ENCODE measurements around the gene HSP90AB1. TPM values are rescaled to one million over a fixed set of nuclear protein-coding genes. Genes with fewer than 3 reads are reported as not detected.

The HSP90AB1 gene
- total and polyA plus RNA-seq, 2 of the 8 experiments (the other 6 are each of a cell fraction or from before 2014, with no cell fraction given): 1,564 to 2,297 TPM

DNA sequence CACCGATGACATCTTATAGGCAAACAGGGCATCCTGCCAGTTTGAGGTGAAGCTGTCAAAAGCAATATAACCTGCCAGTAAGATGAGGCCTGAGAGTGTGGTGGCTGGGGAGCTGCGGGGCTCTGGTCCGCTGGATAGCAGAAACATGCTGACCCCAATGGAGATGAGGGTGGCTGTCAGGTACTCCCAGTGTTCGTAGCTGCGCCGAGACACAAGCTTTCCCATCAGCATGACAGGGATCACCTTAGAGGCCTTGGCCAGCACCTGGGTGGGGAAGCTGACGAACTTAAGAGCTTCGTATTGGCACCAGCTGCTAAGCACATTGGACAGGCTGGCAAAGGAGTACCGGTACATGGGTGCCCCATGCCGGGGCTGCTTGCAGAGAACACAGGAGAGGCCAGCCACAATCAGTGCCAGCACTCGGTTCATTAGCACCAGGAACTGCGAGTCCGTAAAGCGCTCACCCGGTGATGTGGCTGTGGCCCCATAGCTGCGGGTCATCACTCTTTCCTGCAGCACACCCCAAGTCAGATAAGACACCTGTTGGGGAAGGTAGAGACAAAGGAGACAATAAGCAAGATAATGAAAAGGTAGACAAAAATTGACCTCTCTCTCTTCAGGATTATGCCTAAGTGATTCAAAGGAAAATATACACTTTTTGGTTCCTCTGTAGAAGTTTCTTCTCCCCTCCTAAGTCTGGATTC lies 8.4 kb downstream of the HSP90AB1 start:
- H3K4ac ChIP-seq (replicated peaks; ENCODE audit: insufficient read length, low read depth, low read length): no peak overlapping the region
- peak overlapping the region; percentile 58 to 82; a peak in 3 of 4 replicates for H3K4me2 ChIP-seq (ENCODE audit: insufficient read depth in 1 of 2, low read depth in 2 of 2, low read length in 2 of 2)
- peaks cover 3 to 15% (median 6%) of the 10 kb centered on the region in 4 experiments; a peak in 5 of 7 replicates for H3K4me1 ChIP-seq (replicated peaks in 1 of 4; ENCODE audit: control insufficient read depth in 3 of 4, insufficient read depth in 4 of 4, low read length in 3 of 4)
- H2BK5ac ChIP-seq (ENCODE audit: low read depth, low read length): no peak overlapping the region
- no peaks in the 10 kb centered on the region for H3K9me3 ChIP-seq (ENCODE audit: insufficient read depth in 2 of 2, low read depth in 1 of 2, low read length in 1 of 2)
- H3K79me2 ChIP-seq (ENCODE audit: control insufficient read depth in 1 of 2, insufficient read depth in 2 of 2, low read length in 2 of 2): peaks cover 0 to 32% of the 10 kb centered on the region in 2 experiments; a peak in 2 of 4 replicates
- no peak overlapping the region for H2AK5ac ChIP-seq (ENCODE audit: low read depth, low read length)
- peaks cover 11% of the 10 kb centered on the region for H3K23me2 ChIP-seq (ENCODE audit: low read depth, low read length)
- no peak overlapping the region for H2BK15ac ChIP-seq (ENCODE audit: low read length)
- H4K20me1 ChIP-seq (replicated peaks in 1 of 2; ENCODE audit: control insufficient read depth in 1 of 2, insufficient read depth in 2 of 2, low read length in 2 of 2): peaks cover 8 to 24% of the 10 kb centered on the region in 2 experiments
- H3K14ac ChIP-seq (ENCODE audit: insufficient read length): no peak overlapping the region
- H4K5ac ChIP-seq (ENCODE audit: insufficient read length, low read depth, low read length): no peak overlapping the region
- H2AFZ ChIP-seq (ENCODE audit: low read length): no peak overlapping the region
- H3K9ac ChIP-seq (replicated peaks in 1 of 4; ENCODE audit: extremely low read depth in 1 of 4, low read depth in 3 of 4, low read length in 3 of 4): no peak overlapping the region
- no peaks in the 10 kb centered on the region for H3K27me3 ChIP-seq (replicated peaks in 1 of 4; ENCODE audit: control insufficient read depth in 3 of 4, extremely low read depth in 1 of 4, insufficient read depth in 3 of 4, low read length in 3 of 4)
- POLR2A ChIA-PET (ENCODE audit: partially characterized antibody): interaction anchor here (0.6 to 15.1 kb wide), 40 partner anchors 12 to 626 kb away, joined by 3 to 581 read pairs (median 6); partner anchors contain the start of genes AARS2, CAPN11, GTPBP2 and HSP90AB1
- H3K79me1 ChIP-seq (ENCODE audit: low read depth, low read length): no peaks in the 10 kb centered on the region; the same call in 1 of the 2 replicates
- 86% methylated on average over 16 of the region's 16 CpGs; no CpG with 5 or more reads in 1 of the 2 experiments for WGBS, 2 experiments (ENCODE audit: extremely low coverage in 1 of 2, insufficient coverage in 1 of 2, insufficient read length in 1 of 2, insufficient replicate concordance in 2 of 2, low coverage in 1 of 2, low lambda C conversion rate in 2 of 2, missing lambda C conversion rate in 1 of 2)
- FAIRE-seq (no peak), DNase-seq (ENCODE audit: low read depth in 1 of 2, low spot score in 2 of 2) (peak in 1 of 2 experiments; percentile 62)
- H4K91ac ChIP-seq (replicated peaks; ENCODE audit: insufficient read length, low read length): no peak overlapping the region
- CTCF ChIA-PET (ENCODE audit: partially characterized antibody): interaction anchor here (0.6 to 4.8 kb wide), 21 partner anchors 8 to 160 kb away, joined by 3 to 48 read pairs (median 4); partner anchors contain the start of genes AARS2, HSP90AB1 and TMEM151B
- no peak overlapping the region for H3K18ac ChIP-seq (ENCODE audit: extremely low read depth, low read length)
- no peak overlapping the region for H3K23ac ChIP-seq (ENCODE audit: insufficient read length)
- H3K36me3 ChIP-seq (ENCODE audit: control insufficient read depth in 2 of 4, insufficient read depth in 4 of 4, low read length in 3 of 4): peaks cover 37 to 58% (median 54%) of the 10 kb centered on the region in 4 experiments
- TF ChIP-seq FOSL1 (IDR thresholded peaks at IDR 0.05; ENCODE audit: insufficient read depth, low read depth, low read length) (no peak), TAF1 (IDR thresholded peaks at IDR 0.05; ENCODE audit: low read depth, low read length) (no peak), MAFK (IDR thresholded peaks at IDR 0.05; ENCODE audit: low read depth, low read length) (no peak), ZNF274 (IDR thresholded peaks at IDR 0.05; ENCODE audit: borderline replicate concordance, extremely low read depth, low read length) (no peak), POLR2A (IDR thresholded peaks at IDR 0.05; ENCODE audit: control extremely low read depth in 1 of 2, low read depth in 2 of 2, low read length in 2 of 2) (peak in 1 of 2 experiments; percentile 56; a peak in 1 of 3 replicates), POLR2AphosphoS5 (IDR thresholded peaks at IDR 0.05; ENCODE audit: low read depth, low read length) (peak; percentile 92), RNF2 (IDR thresholded peaks at IDR 0.05; ENCODE audit: borderline replicate concordance, low read depth, low read length, missing control alignments, poor library complexity, severe bottlenecking) (no peak), SIN3A (conservative IDR thresholded peaks at IDR 0.05 in 1 of 2, IDR thresholded peaks at IDR 0.05 in 1 of 2; ENCODE audit: low read depth in 1 of 2, low read length in 2 of 2) (0 out of 4 replicates have a peak, but pooled peaks of 1 of the 2 experiments have one; percentile 39), CHD1 (IDR thresholded peaks at IDR 0.05; ENCODE audit: low read depth, low read length) (no peak), TAF7 (optimal IDR thresholded peaks at IDR 0.05; ENCODE audit: borderline replicate concordance, low read depth, low read length) (no peak), CHD2 (IDR thresholded peaks at IDR 0.05; ENCODE audit: low read length) (no peak)
- peak overlapping the region in 3 of 4 experiments; percentile 67 to 85 (median 83); a peak in 4 of 8 replicates for H3K4me3 ChIP-seq (ENCODE audit: extremely low read depth in 1 of 4, insufficient read depth in 2 of 4, low read depth in 3 of 4, low read length in 4 of 4)
- no peak overlapping the region for H3K56ac ChIP-seq (replicated peaks; ENCODE audit: insufficient read length, low read depth, low read length)
- H3K27ac ChIP-seq (ENCODE audit: low read depth, low read length): no peak overlapping the region
- H2BK20ac ChIP-seq (ENCODE audit: low read length): no peak overlapping the region
- H4K8ac ChIP-seq (ENCODE audit: extremely low read depth, insufficient read depth, low read length): no peak overlapping the region
- no peak overlapping the region for H2BK120ac ChIP-seq (replicated peaks; ENCODE audit: low read depth, low read length)
- H2BK12ac ChIP-seq (ENCODE audit: low read depth, low read length): no peak overlapping the region
